OCI-M2 (cell line): Measurements from ENCODE around the gene DHRS4L2.
"Not testable (repeated sequence)": the region's sequence is repeated elsewhere in the genome, so short reads cannot be mapped to it uniquely, and the experiment has no call there.

Experiments used
- DNase-seq: peaks from one replicate; lab custom pipeline; 2025; ENCODE audit not compliant: unreplicated experiment; lab: John Stamatoyannopoulos, UW

DHRS4L2 gene

DNA sequence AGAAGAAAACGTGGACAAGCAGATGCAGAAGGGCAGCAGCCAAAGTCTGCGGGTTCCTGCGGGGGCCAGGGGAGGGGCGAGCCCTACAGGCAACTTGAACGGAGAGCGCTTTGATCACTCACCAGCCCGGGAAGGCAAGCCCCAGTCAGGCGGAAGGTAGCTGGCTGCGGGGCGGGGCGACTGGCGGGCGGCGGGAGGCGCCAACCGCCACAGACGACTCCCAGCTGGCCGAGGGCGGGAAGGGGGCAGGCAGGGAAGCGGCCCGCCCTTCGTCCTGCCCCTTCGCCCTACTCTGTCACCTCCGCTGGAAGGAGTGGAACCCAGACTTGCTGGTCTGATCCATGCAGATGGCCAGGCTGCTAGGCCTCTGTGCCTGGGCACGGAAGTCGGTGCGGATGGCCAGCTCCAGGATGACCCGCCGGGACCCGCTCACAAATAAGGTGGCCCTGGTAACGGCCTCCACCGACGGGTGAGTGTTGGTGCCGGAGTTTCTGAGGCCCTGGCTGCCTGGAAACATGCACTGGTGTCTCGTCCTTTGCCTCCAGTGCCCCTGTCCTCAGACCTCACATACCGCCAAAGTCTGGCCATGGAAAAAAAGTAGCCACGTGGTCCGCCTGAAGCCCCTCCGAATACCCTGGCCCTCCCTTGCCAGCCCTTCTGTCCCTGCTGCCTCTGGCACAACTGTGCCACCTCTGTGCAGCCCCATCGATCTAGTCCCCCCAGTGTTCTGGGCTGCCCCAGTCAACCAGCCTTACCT is at the start of gene DHRS4L2:
DHRS4L2 (plus strand) TSS at position 323 of the 757 bp plus-strand sequence; CDS start at position 342, 19 bp downstream.
- DNase-seq: peak; percentile 56

GRCh38 chr14:23939607-23940326 is 49.0 kb upstream of the DHRS4L2 start:
- DNase-seq: no peak

- no peak for DNase-seq
These were observed 47.5 kb upstream of the DHRS4L2 start for GRCh38 chr14:23941230-23941629.

DNA sequence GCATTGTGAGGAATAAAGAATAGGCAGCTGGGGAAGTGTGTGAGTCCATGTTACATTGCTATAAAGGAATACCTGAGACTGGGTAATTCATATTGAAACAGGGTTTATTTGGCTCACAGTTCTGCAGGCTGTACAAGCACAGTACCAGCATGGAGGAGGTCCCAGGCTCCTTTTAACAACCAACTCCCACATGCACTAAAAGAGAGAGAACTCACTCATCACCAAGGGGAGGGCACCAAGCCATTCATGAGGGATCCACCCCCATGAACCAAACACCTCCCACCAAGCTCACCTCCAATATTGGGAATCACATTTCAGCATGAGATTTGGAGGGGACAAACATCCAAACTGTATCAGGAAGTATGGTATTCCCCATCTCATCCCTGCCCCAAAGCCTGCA is 47.1 kb upstream of the DHRS4L2 start:
- no peak for DNase-seq

GRCh38 chr14:23942587-23942986 is 46.1 kb upstream of the DHRS4L2 start:
- no peak for DNase-seq

DNA sequence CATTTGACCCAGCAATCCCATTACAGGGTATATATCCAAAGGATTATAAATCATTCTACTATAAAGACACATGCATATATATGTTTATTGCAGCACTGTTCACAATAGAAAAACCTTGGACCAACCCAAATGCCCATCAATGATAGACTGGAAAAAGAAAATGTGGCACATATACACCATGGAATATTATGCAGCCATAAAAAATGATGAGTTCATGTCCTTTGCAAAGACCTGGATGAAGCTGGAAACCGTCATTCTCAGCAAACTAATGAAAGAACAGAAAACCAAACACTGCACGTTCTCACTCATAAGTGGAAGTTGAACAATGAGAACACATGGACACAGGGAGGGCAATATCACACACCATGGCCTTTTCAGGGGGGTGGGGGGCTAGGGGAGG is 39.7 kb upstream of the DHRS4L2 start:
- DNase-seq: not testable (repeated sequence)

- DNase-seq: no peak
These were observed 38.2 kb upstream of the DHRS4L2 start for GRCh38 chr14:23950411-23951135.

DNA sequence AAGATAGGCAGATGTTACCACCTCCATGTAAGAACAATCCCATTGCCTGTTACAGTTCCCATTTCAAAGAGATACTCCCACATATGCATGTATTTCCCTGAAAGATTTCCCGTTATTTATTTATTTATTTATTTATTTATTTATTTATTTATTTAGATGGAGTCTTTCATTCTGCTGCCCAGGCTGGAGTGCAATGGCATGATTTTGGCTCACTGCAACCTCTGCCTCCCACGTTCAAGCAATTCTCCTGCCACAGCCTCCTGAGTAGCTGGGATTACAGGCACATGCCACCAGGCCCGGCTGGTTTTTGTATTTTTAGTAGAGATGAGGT is 37.6 kb upstream of the DHRS4L2 start:
- not testable (repeated sequence) for DNase-seq

DNA sequence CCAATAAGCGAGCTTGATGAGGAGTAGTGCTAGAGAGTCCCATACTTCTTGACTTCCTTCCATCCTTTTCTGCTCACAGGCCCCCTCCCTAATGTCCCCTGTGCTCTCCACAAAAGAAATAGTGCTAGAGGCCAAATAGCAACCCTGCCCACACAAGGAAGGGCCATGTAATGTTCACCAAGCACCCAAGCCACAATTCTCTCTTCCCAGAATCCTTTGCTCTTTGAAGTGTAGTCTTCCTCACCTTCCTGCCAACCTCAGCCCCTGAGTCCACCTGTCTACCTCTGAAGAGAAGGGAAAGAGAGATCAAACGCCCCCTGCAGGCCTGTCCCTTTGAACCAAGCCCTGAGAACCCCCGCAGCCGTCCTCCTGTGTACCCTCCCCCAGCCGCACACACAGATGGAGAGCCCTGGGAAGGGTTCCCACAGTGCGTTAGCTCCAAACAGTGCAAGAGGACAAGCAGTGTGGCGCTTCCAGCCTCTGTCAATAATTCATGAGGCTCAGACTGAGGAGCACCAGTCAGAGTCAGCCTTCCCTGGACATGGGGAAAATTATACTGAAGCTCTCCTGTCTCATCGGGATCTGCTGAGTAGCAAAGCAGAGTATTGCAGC is 37.0 kb upstream of the DHRS4L2 start:
- DNase-seq: no peak

- DNase-seq: not testable (repeated sequence)
These were observed 35.6 kb upstream of the DHRS4L2 start for GRCh38 chr14:23953116-23953463.

- DNase-seq: peak; percentile 75
These were observed 35.1 kb upstream of the DHRS4L2 start, which contains the start of gene DHRS4 for GRCh38 chr14:23953464-23954278. Gene DHRS4, plus strand, starts transcription at chr14:23953770. Its CDS starts 19 bp downstream, at chr14:23953789.

DNA sequence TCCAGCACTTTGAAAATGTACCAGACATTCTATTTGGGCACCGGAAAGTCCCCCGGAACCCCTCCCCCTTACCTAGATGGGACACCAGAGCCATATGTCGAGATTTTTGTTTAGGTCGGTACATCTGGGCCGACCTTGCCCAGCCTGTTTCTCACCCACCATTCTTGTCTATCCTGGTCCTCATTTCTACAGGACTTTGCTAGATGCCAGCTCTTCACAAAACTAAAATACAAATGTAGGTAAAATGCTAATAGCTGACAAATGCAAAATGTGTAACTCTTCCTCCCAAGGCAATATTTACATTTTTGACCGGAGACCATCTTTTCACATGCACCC is 34.5 kb upstream of the DHRS4L2 start:
- DNase-seq: not testable (repeated sequence)

- DNase-seq: not testable (repeated sequence)
These were observed 33.8 kb upstream of the DHRS4L2 start for GRCh38 chr14:23954965-23955364.

GRCh38 chr14:23955811-23956210 is 32.9 kb upstream of the DHRS4L2 start:
- not testable (repeated sequence) for DNase-seq

- not testable (repeated sequence) for DNase-seq
These were observed 30.7 kb upstream of the DHRS4L2 start for GRCh38 chr14:23957913-23958569.

- DNase-seq: not testable (repeated sequence)
These were observed 27.8 kb upstream of the DHRS4L2 start for GRCh38 chr14:23960899-23961298.

DNA sequence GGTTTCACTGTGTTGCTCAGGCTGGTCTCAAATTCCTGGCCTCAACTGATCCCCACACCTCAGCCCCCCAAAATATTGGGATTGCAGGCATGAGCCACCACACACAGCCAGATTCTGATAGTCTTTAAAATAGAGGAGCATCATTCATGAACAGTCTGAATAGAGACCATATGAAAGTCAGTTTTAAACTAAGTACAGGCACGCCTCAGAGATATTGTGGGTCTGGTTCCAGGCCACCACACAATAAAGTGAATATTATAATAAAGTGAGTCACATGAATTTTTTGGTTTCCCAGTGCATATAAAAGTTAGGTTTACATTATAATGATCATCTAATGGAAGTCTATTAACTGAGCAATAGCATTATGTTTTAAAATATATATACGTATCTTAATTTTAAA is 27.0 kb upstream of the DHRS4L2 start:
- DNase-seq: not testable (repeated sequence)

DNA sequence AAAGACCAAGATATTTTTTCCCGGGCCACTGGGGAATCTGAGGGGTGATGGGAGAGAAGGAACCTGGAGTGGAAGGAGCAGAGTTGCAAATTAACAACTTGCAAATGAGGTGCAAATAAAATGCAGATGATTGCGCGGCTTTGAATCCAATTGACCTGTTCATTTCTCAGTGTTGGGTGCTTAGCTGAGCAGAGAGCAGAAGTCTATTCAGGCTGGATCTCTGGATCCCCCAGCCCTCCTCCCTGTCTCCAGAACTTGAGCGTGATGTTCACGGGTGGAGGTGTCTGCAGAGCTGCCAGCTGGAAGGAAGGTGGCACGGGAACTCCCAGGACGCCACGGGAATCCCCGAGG is 19.6 kb upstream of the DHRS4L2 start:
- not testable (repeated sequence) for DNase-seq

GRCh38 chr14:23969481-23970282 is 19.0 kb upstream of the DHRS4L2 start:
- DNase-seq: not testable (repeated sequence)
